NB4 (cell line): ENCODE results near the gene ZNF3.

Source experiments
- CTCF ChIP-seq: IDR thresholded peaks from one replicate; pipeline ENCODE4 v1.5.1; 2012; ENCODE audit warnings: low read depth, low read length
- MAX ChIP-seq: IDR thresholded peaks from 2 replicates; pipeline ENCODE4 v1.6.1; 2011; ENCODE audit warnings: low read depth, low read length
- MYC ChIP-seq: IDR thresholded peaks from 2 replicates; pipeline ENCODE4 v1.6.1; 2011; ENCODE audit warnings: low read depth, low read length
- POLR2A ChIP-seq: IDR thresholded peaks from 2 replicates; pipeline ENCODE4 v1.6.1; 2011; ENCODE audit warnings: mild to moderate bottlenecking; ENCODE audit not compliant: insufficient read length; ENCODE audit errors: extremely low read depth

- TF ChIP-seq CTCF = no peak
- TF ChIP-seq POLR2A = no peak
- no peak for TF ChIP-seq MAX
- no peak for TF ChIP-seq MYC
Measured at GRCh38 chr7:100126239-100126930, 44.9 kb upstream of the ZNF3 start.
